SK-N-SH (cell line): ENCODE measurements around the gene BSG. TPM values are rescaled to one million over a fixed set of nuclear protein-coding genes. Genes with fewer than 3 reads are reported as not detected.

Experiments
- CTCF ChIA-PET: fragments of 300-600, 350-600 bp; formaldehyde crosslinking; extraction: SDS; loops from one replicate; lab custom pipeline; 2021; lab: Yijun Ruan, JAX
- POLR2A ChIA-PET: fragments of 350-600 bp; sonication (Branson Sonifier 250); formaldehyde crosslinking; extraction: SDS; loops from one replicate; lab custom pipeline; 2020; ENCODE audit warnings: antibody characterized with exemption, inconsistent platforms; lab: Yijun Ruan, JAX
- DNase-seq: peaks from one replicate; pipeline ENCODE4 v3.0.0; 2012
- H2AFZ ChIP-seq: fragments of 200-600 bp; sonication (generic); 2 replicates; pipeline ENCODE4 v1.8.1; 2016; ENCODE audit warnings: antibody characterized with exemption, mild to moderate bottlenecking, low read depth
- H3F3A ChIP-seq: fragments of 200-600 bp; sonication (generic); replicated peaks from 2 replicates; pipeline ENCODE3; 2016; ENCODE audit warnings: antibody characterized with exemption, mild to moderate bottlenecking; ENCODE audit not compliant: insufficient read depth
- H3K27ac ChIP-seq, 2 experiments: fragments of 200-500 bp in 1 of 2; fragments of 200-600 bp in 1 of 2; sonication (Bioruptor generic) in 1 of 2; sonication (generic), shearing (Covaris generic) in 1 of 2; 2 replicates each; pipeline versions ENCODE4 v1.5.1 to v1.6.1; 2014 to 2016; ENCODE audit warnings: low read depth in 2 of 2, inconsistent platforms in 1 of 2, low read length in 1 of 2, mild to moderate bottlenecking in 1 of 2, mixed read lengths in 1 of 2
- H3K27me3 ChIP-seq: fragments of 200-600 bp; sonication (generic), shearing (Covaris generic); 2 replicates; pipeline ENCODE4 v1.6.1; 2016; ENCODE audit warnings: mixed run types; ENCODE audit not compliant: insufficient read depth
- H3K36me3 ChIP-seq, 2 experiments: fragments of 200-500 bp in 1 of 2; fragments of 200-600 bp in 1 of 2; sonication (Bioruptor generic) in 1 of 2; sonication (generic) in 1 of 2; replicated peaks in 1 of 2; 2 replicates each; pipeline versions ENCODE3 to v1.5.1; 2014 to 2016; ENCODE audit warnings: low read length in 1 of 2, mild to moderate bottlenecking in 1 of 2; ENCODE audit not compliant: insufficient read depth in 2 of 2, control insufficient read depth in 1 of 2
- H3K4me1 ChIP-seq, 2 experiments: fragments of 200-500 bp in 1 of 2; fragments of 200-600 bp in 1 of 2; sonication (Bioruptor generic) in 1 of 2; sonication (generic), shearing (Covaris generic) in 1 of 2; 2 replicates each; pipeline versions ENCODE4 v1.5.1 to v1.6.1; 2014 to 2016; ENCODE audit warnings: low read depth in 1 of 2, low read length in 1 of 2, mixed run types in 1 of 2; ENCODE audit not compliant: insufficient read depth in 2 of 2, control insufficient read depth in 1 of 2
- H3K4me2 ChIP-seq: fragments of 200-600 bp; sonication (generic), shearing (Covaris generic); 2 replicates; pipeline ENCODE4 v1.6.1; 2017; ENCODE audit warnings: mixed run types
- H3K4me3 ChIP-seq, 2 experiments: fragments of 200-500 bp in 1 of 2; fragments of 200-600 bp in 1 of 2; sonication (Bioruptor generic) in 1 of 2; sonication (generic), shearing (Covaris generic) in 1 of 2; 2 replicates each; pipeline versions ENCODE4 v1.5.1 to v1.8.1; 2014 to 2016; ENCODE audit warnings: low read depth in 2 of 2, inconsistent platforms in 1 of 2, low read length in 1 of 2, mild to moderate bottlenecking in 1 of 2, mixed read lengths in 1 of 2, moderate library complexity in 1 of 2
- H3K79me2 ChIP-seq: fragments of 200-600 bp; sonication (generic); 2 replicates; pipeline ENCODE4 v1.8.1; 2017; ENCODE audit warnings: mild to moderate bottlenecking; ENCODE audit not compliant: insufficient read depth
- H3K9ac ChIP-seq: fragments of 200-600 bp; sonication (generic); 2 replicates; pipeline ENCODE4 v1.6.1; 2017; ENCODE audit warnings: mixed run types
- H3K9me2 ChIP-seq: fragments of 200-600 bp; sonication (generic); 2 replicates; pipeline ENCODE4 v1.6.1; 2017; ENCODE audit warnings: mixed run types
- H3K9me3 ChIP-seq: fragments of 200-600 bp; sonication (generic); 2 replicates; pipeline ENCODE4 v1.6.1; 2017; ENCODE audit warnings: mixed run types, mild to moderate bottlenecking, moderate library complexity
- H4K20me1 ChIP-seq: fragments of 200-600 bp; sonication (generic); 2 replicates; pipeline ENCODE4 v1.6.1; 2017; ENCODE audit warnings: mild to moderate bottlenecking, mixed run types; ENCODE audit not compliant: insufficient read depth
- ELF1 ChIP-seq: IDR thresholded peaks from 2 replicates; pipeline ENCODE4 v1.4.0; 2012
- EP300 ChIP-seq, 2 experiments: IDR thresholded peaks; 2 replicates each; pipeline versions ENCODE4 v1.4.0 to v1.6.1; 2012; ENCODE audit warnings: borderline replicate concordance in 1 of 2, low read depth in 1 of 2, low read length in 1 of 2
- GABPA ChIP-seq: IDR thresholded peaks from 2 replicates; pipeline ENCODE4 v1.4.0; 2012; ENCODE audit warnings: low read depth, mild to moderate bottlenecking
- NFIC ChIP-seq: IDR thresholded peaks from 2 replicates; pipeline ENCODE4 v1.4.0; 2012; ENCODE audit warnings: borderline replicate concordance
- NRF1 ChIP-seq: IDR thresholded peaks from 2 replicates; pipeline ENCODE4 v1.6.1; 2012; ENCODE audit warnings: low read depth, mild to moderate bottlenecking, low read length
- POLR2AphosphoS5 ChIP-seq: IDR thresholded peaks from 2 replicates; pipeline ENCODE4 v1.6.1; 2012; ENCODE audit warnings: low read depth, low read length
- RCOR1 ChIP-seq: fragments of 150-350 bp; IDR thresholded peaks from 2 replicates; pipeline ENCODE4 v1.6.1; 2017; ENCODE audit warnings: antibody characterized with exemption, low read length
- RFX5 ChIP-seq: IDR thresholded peaks from 2 replicates; pipeline ENCODE4 v1.6.1; 2012; ENCODE audit warnings: mild to moderate bottlenecking, improper control_type of control experiment, low read length
- SIN3A ChIP-seq: IDR thresholded peaks from 2 replicates; pipeline ENCODE4 v1.6.1; 2012; ENCODE audit warnings: low read depth, mild to moderate bottlenecking, low read length, moderate library complexity, borderline replicate concordance
- TEAD4 ChIP-seq: IDR thresholded peaks from 2 replicates; pipeline ENCODE4 v1.4.0; 2012; ENCODE audit warnings: mild to moderate bottlenecking, borderline replicate concordance; ENCODE audit not compliant: insufficient read depth
- YY1 ChIP-seq: IDR thresholded peaks from 2 replicates; pipeline ENCODE4 v1.4.0; 2012; ENCODE audit warnings: low read depth, mild to moderate bottlenecking
- WGBS: methylation state at CpG from one replicate; pipeline ENCODE4 v1.1.6; 2017; ENCODE audit warnings: low lambda C conversion rate; 5-methylcytosine and 5-hydroxymethylcytosine counted together
- polyA plus RNA-seq, 3 experiments: library from polyadenylated mRNA; depleted of rRNA; stranded (reverse); fragments of >200 nt; gene quantifications; 2 replicates each; pipeline ENCODE4 v1.2.3, GENCODE V29; 2012
- TF ChIP-seq, protein P1 (sequence below): fragments of 200-600 bp; sonication (generic); IDR thresholded peaks from 2 replicates; pipeline ENCODE4 v1.6.1; 2017; ENCODE audit warnings: antibody characterized with exemption, mild to moderate bottlenecking, moderate library complexity
- TF ChIP-seq, protein P2 (sequence below): IDR thresholded peaks from 2 replicates; pipeline ENCODE4 v1.4.0; 2012; ENCODE audit warnings: low read depth, borderline replicate concordance
- TF ChIP-seq, protein P3 (sequence below): IDR thresholded peaks from 2 replicates; pipeline ENCODE4; 2012
- TF ChIP-seq, protein P4 (sequence below): IDR thresholded peaks from 2 replicates; pipeline ENCODE4 v1.4.0; 2012; ENCODE audit warnings: low read depth, borderline replicate concordance

Gene BSG
- polyA plus RNA-seq, 1 of the 3 experiments (the other 2 are of a cell fraction), result 835 TPM

DNA sequence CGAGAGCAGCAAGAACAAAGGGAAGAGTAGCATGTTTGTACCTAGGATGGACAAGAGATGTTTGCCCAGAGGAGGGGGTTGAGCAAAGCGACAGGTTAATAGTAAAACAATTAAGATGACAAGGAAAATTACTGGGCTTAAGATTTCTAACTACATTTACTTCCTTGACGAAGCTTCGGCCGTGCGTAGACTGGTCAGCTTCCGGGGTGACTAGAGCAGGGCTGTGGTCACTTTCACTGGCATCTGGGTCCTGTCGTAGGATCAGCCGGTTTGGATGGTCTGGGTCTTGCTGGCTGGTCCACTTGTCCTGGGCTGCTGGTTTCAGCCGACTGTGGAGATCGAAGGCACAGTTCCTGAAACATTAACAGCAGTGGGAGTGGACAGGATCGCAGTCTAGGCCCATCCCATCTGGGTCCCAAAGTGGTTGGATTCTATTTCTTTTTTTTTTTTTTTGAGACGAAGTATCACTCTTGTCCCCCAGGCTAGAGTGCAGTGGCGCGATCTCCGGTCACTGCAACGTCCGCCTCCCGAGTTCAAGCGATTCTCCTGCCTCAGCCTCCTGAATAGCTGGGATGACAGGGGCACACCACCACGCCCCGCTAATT is 5.0 kb upstream of the BSG start:
- H3K4me2 ChIP-seq, result no peak overlapping the region
- H3K4me3 ChIP-seq, result no peak overlapping the region
- H4K20me1 ChIP-seq, result no peaks in the 10 kb centered on the region
- no peaks in the 10 kb centered on the region for H3K9me2 ChIP-seq
- WGBS, result 93% methylated on average over 21 of the region's 22 CpGs
- H3K9ac ChIP-seq, result no peak overlapping the region
- no peak overlapping the region for H3K27ac ChIP-seq
- ChIA-PET POLR2A (no interaction called here), CTCF (interaction anchor here (1.0 to 1.9 kb wide), 4 partner anchors 17 to 57 kb away, joined by 3 to 5 read pairs (median 4); no protein-coding TSS in a partner anchor)
- H2AFZ ChIP-seq, result no peak overlapping the region
- H3K36me3 ChIP-seq, result no peaks in the 10 kb centered on the region
- H3K27me3 ChIP-seq, result no peaks in the 10 kb centered on the region
- TF ChIP-seq TEAD4, result no peak
- no peak for TF ChIP-seq SIN3A
- H3F3A ChIP-seq, result no peaks in the 10 kb centered on the region
- peaks cover 0 to 10% of the 10 kb centered on the region in 2 experiments; a peak in 1 of 4 replicates for H3K4me1 ChIP-seq
- no peaks in the 10 kb centered on the region for H3K79me2 ChIP-seq
- no peaks in the 10 kb centered on the region for H3K9me3 ChIP-seq
- no peak for DNase-seq

DNA sequence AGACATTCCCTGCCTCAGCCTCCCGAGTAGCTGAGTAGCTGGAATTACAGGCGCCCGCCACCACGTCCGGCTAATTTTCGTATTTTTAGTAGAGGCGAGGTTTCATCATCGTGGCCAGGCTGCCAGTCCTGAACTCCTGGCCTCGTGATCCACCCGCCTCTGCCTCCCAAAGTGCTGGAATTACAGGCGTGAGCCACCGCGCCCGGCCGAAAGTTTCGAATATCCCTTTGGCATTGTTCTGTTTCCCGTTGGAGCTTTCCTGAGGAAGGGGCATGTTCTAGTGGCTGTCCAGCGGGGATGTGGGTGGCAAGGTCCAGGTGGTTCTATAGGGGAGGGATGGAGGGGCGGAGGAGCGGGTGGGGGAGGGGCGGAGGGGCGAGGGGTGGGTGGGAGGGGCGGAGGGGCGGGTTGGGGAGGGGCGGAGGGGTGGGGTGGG is 2.1 kb upstream of the BSG start:
- Histone ChIP-seq H3F3A (peaks cover 5% of the 10 kb centered on the region), H3K9me2 (no peaks in the 10 kb centered on the region), H3K79me2 (peaks cover 28% of the 10 kb centered on the region), H3K4me3 (no peak overlapping the region), H3K4me2 (no peak overlapping the region), H3K27me3 (no peaks in the 10 kb centered on the region), H4K20me1 (peaks cover 23% of the 10 kb centered on the region), H3K4me1 (peaks cover 9 to 23% of the 10 kb centered on the region in 2 experiments; a peak in 3 of 4 replicates), H3K9ac (no peak overlapping the region), H2AFZ (no peak overlapping the region), H3K9me3 (no peaks in the 10 kb centered on the region), H3K27ac (no peak overlapping the region), H3K36me3 (no peaks in the 10 kb centered on the region)
- 80% methylated on average over 20 of the region's 25 CpGs for WGBS
- peak; percentile 73 for DNase-seq
- no peak for TF ChIP-seq GABPA
- no peak for TF ChIP-seq ELF1
- no peak for TF ChIP-seq RFX5
- TF ChIP-seq RCOR1, result no peak
- TF ChIP-seq NRF1, result no peak
- no peak for TF ChIP-seq EP300 (IDR thresholded peaks at IDR 0.05; ENCODE audit: borderline replicate concordance in 1 of 2, low read depth in 1 of 2, low read length in 1 of 2)
- TF ChIP-seq NFIC, result no peak
- TF ChIP-seq, protein P1, sequence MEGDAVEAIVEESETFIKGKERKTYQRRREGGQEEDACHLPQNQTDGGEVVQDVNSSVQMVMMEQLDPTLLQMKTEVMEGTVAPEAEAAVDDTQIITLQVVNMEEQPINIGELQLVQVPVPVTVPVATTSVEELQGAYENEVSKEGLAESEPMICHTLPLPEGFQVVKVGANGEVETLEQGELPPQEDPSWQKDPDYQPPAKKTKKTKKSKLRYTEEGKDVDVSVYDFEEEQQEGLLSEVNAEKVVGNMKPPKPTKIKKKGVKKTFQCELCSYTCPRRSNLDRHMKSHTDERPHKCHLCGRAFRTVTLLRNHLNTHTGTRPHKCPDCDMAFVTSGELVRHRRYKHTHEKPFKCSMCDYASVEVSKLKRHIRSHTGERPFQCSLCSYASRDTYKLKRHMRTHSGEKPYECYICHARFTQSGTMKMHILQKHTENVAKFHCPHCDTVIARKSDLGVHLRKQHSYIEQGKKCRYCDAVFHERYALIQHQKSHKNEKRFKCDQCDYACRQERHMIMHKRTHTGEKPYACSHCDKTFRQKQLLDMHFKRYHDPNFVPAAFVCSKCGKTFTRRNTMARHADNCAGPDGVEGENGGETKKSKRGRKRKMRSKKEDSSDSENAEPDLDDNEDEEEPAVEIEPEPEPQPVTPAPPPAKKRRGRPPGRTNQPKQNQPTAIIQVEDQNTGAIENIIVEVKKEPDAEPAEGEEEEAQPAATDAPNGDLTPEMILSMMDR, result no peak
- no peak for TF ChIP-seq YY1
- TF ChIP-seq, protein P2, sequence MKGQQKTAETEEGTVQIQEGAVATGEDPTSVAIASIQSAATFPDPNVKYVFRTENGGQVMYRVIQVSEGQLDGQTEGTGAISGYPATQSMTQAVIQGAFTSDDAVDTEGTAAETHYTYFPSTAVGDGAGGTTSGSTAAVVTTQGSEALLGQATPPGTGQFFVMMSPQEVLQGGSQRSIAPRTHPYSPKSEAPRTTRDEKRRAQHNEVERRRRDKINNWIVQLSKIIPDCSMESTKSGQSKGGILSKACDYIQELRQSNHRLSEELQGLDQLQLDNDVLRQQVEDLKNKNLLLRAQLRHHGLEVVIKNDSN, result no peak
- TF ChIP-seq, protein P3, sequence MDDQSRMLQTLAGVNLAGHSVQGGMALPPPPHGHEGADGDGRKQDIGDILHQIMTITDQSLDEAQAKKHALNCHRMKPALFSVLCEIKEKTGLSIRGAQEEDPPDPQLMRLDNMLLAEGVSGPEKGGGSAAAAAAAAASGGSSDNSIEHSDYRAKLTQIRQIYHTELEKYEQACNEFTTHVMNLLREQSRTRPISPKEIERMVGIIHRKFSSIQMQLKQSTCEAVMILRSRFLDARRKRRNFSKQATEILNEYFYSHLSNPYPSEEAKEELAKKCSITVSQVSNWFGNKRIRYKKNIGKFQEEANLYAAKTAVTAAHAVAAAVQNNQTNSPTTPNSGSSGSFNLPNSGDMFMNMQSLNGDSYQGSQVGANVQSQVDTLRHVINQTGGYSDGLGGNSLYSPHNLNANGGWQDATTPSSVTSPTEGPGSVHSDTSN, result no peak
- TF ChIP-seq POLR2AphosphoS5, result no peak
- TF ChIP-seq TEAD4, result no peak
- TF ChIP-seq, protein P4, sequence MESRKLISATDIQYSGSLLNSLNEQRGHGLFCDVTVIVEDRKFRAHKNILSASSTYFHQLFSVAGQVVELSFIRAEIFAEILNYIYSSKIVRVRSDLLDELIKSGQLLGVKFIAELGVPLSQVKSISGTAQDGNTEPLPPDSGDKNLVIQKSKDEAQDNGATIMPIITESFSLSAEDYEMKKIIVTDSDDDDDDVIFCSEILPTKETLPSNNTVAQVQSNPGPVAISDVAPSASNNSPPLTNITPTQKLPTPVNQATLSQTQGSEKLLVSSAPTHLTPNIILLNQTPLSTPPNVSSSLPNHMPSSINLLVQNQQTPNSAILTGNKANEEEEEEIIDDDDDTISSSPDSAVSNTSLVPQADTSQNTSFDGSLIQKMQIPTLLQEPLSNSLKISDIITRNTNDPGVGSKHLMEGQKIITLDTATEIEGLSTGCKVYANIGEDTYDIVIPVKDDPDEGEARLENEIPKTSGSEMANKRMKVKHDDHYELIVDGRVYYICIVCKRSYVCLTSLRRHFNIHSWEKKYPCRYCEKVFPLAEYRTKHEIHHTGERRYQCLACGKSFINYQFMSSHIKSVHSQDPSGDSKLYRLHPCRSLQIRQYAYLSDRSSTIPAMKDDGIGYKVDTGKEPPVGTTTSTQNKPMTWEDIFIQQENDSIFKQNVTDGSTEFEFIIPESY, result no peak
- ChIA-PET POLR2A (no interaction called here), CTCF (interaction anchor here (1.0 kb wide), 1 partner anchor 15 kb away, joined by 3 read pairs; no protein-coding TSS in a partner anchor)
